ENCODE data around the gene CNOT4. TPM values are rescaled to one million over a fixed set of nuclear protein-coding genes. Genes with fewer than 3 reads are reported as not detected.
"Not testable (repeated sequence)": the region's sequence is repeated elsewhere in the genome, so short reads cannot be mapped to it uniquely, and the experiment has no call there.

CNOT4 gene
- polyA plus RNA-seq, 1 donor, result 22.0 TPM

DNA sequence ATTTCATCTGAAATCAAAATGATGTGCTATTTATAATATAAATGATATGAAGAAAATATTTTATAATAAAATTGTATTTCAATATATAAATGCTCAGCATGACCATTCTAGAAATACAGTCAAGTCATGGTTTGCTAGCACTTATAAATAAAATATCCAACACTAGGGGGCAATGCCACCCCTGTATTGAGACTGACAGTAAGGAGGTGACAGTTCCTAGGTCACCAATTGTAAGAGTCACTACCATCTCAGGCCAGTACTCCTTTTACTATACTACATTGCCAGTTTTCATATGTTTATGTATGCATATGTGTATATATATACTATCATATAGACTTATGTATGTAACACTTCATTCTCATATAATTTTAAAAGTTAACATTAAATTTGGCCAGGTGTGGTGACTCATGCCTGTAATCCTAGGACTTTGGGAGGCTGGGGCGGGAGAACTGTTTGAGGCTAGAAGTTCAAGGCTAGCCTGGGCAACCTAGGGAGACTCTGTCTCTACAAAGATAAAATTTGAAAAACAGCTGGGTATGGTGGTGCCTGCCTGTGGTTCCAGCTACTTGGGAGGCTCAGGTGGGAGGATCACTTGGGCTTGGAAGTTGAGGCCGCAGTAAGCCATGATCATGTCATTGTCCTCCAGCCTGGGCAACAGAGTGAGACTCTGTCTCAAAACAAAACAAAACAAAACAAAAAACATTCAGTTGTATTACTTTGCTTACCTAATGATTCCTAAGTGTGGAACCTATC, 2.4 kb upstream of the CNOT4 start:
- no peak for DNase-seq (ENCODE audit: low read depth)

DNA sequence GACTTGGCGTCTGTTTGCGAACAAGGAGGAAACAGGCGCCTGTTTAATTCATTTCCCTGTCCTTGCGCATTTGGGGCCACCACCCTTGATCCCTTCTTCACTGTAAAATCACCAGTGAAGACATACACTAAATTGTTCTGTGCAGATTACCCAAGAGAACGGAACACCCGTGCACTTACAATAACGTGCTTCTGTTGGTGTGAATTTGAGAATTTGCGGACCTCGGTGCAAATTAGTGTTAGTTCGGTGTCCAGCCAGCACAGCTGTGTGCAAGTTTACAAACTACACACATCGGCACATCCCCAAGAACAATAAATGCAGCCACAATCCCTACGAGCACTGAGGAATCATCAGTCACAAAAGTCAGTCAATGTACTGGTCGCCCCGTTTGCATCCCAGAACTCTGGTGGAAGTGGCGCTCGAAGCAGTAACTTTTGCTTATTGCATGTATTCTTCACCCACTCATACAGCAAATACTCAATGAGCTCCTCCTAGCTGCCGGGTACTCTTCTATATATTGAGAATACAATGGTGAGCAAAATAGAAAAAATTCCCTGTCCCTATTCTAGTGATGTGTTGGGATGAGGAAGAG, 786 bp upstream of the CNOT4 start:
- DNase-seq (ENCODE audit: low read depth), result no peak

DNA sequence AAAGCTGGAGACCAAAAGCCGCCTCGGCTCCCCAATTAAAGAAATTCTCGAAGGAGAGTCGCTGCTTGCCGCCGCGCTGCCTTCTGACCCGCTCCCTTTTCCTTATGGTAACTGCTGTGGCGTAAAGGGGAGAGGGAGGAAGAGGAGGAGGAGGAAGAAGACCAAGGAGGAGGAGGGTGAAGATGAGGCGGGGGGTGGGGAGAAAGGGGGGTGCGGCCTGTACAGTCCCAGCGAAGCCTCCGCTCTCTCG, 388 bp downstream of the CNOT4 start:
- no peak for DNase-seq (ENCODE audit: low read depth)

DNA sequence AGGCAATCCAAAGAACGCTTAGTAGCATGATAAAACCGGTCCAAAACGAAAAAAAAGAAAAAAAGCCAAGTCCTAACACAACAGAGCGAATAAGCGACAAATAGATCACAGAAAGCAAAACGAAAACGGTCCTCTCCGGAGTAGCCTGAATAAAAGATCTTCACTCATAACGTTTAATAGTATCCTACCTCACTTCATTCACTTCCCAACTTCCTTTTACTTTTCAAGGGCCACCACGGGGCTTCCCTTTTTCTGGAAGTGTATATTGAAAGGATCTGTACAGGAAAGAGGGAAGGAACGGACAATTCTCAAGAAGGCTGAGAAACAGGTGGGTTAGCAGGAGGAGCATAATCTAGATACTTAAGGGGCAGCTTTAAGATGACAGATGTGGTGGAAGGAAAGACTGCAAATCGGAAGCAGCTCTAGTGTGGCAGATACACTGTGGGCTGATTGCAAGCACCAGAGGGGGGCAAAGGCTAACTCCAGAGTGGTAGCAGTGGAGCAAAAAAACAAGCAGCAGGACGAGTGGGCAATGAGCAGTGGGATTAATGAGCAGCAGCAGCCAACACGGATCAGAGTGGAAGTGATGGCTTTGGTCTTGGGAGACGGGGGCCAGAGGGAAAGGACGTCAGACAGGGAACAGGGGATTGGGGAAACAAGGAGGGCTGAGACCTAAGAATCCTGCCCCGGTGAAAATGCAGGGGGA, 866 bp downstream of the CNOT4 start:
- no peak for DNase-seq (ENCODE audit: low read depth)

DNA sequence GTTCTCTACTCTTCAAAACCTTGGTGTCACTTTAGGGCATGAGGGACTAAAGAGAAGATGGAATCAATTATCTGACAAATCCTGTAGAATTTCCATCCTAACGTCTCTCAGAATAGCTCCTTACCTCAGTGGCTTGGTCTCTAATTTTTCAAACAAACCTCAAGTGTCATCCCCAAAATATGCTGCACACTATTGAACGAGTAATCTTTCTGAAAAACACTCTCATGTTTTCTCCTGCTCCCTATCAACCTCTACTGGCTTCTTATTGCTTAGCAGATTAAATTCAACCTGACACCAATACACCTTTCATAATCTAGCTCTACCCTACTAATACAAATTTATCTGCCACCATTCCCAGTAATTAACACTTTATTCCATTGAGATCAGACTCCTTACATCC, 8.5 kb downstream of the CNOT4 start:
- DNase-seq (ENCODE audit: low read depth), result no peak

DNA sequence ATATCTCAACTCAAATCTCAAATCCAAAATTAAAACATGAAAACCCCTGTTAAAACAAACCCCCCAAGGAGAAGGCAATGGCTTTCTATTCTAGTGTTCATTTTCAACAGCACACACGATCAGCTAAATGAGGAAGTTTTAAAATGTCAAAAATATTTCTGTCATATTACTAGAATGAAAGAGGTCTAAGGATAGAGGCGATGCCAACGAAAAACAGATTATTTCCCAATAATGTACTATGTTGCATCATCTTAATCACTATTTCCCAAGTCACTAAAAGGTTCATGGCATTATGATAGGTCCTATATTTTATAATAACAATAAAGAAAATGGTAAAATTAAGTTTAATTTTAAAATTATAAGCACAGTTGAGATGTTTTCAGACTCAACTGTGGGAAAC, 10.1 kb downstream of the CNOT4 start:
- DNase-seq (ENCODE audit: low read depth), result no peak

DNA sequence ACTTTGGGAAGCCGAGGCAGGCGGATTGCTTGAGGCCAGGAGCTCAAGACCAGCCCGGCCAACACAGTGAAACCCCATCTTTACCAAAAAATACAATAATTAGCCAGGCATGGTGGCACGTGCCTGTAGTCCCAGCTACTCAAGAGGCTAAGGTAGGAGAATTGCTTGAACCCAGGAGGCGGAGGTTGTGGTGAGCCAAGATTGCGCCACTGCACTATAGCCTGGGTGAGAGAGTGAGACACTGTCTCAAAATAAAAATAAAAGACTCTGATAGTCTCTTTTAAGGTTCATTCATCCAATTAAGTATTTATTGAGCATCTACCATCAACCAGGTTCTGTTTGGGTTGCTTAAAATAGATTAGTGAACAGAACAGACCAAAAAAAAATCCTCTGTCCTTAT, 12.7 kb downstream of the CNOT4 start:
- DNase-seq (ENCODE audit: low read depth), result not testable (repeated sequence)

DNA sequence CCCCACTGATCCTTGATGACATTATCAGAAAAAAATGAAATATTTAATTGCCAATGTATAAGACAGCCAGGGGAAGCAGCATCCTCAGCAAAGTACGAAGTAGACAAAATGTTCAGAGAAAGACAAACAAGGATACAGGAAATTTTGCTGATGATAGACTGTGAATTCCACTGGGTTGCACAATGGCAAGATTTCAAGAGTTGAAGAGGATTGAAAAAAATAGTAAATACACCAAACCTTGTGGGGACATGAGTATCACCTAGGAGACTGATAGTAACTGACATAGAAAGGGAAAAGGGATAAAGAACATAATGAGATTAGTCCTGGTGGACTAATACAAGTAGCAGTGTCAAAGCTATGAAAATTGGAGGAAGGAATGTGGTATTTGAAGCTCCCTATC, 16.5 kb downstream of the CNOT4 start:
- no peak for DNase-seq (ENCODE audit: low read depth)

DNA sequence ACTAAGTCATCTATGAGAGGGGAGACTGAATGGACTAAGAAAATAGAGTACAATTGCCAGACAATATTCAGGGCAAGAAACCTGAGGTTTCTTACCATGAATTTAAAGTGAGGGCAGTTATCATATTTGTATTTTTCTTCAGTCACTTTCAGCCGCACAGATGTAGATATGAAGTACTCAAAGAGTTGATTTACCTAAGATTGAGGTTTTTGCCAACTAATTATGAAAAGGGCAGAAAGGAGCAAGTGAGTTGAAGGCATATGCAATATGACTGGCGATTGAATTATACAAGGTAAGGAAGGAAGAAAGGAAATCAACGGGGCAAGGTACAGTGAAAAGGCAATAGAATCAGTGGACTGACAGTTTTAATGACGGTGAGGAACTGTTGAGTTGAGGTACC, 17.8 kb downstream of the CNOT4 start:
- no peak for DNase-seq (ENCODE audit: low read depth)

DNA sequence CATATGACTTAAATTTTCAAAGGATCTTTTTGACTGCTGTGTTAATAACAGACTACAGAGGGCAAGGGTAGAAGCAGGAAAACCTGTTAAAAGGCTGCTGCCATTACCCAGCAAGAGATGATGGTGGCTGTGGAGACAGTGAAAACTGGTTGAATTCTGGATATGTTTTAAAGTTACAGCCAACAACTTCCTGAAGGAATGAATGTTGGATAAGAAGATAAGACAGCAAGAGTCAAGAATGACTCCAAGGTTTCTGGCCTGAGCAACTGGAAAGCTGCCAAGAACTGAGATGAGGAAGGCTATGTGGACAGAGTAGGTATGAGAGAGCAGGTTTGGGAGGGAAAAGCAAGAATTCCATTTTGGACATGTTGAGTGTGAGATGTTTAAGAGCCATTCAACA, 19.1 kb downstream of the CNOT4 start:
- no peak for DNase-seq (ENCODE audit: low read depth)

DNA sequence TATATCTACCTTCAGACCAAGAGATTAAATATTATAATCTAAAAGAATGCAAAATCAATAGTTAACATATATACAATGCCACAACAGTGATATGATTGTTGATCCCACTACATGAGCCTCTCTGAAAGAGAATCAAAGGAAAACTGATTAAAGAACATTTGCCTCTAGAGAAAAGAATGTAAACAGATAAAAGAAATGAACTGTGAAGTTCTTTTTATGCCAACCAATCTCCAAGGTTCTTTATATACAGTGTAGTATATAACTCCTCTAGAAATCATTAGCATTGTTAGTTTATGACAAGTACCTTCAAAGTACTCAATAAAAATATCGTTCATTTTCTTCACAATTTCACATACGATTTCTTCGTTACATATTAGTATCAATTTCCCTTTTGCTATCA, 20.1 kb downstream of the CNOT4 start:
- no peak for DNase-seq (ENCODE audit: low read depth)

DNA sequence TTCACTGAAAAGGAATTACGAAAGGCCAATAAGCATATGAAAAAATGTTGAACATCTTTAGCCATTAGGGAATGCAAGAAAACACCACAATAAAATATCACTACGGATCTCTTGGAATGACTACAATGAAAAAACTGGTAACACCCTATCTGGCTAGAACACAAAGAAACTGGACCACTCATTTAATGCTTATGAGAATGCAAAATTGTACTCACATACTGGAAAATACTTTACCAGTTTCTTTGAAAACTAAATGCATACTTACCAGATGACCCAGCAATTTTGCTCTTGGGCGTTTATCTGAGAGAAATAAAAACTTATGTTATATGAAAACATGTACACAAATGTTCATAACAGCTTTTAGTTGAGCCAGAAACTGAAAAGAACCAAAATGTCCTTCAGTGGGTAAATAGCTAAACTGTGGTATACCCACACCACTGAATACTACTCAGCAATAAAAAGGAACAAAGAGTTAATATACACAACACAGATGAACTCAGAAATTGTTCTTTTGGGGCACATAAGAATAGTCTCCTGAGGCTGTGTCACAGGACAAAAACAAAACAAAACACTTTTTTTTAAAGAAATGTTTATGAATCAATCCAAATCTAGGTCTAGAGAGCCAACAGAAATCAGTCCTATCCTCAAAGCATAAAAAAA, 23.5 kb downstream of the CNOT4 start:
- no peak for DNase-seq (ENCODE audit: low read depth)

DNA sequence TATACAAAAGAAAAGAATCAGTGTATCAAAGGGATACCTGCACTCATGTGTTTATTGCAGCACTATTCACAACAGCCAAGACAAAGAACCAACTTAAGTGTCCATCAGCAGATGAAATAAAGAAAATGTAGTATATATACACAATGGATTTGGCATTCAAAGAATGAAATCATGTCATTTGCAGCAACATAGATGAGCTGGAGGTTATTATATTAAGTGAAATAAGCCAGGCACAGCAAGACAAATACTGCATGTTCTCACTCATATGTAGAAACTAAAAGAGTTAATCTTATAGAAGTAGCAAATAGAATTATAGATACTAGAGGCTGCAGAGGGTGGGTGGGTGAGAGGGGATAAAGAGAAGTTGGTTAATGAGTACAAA, 28.3 kb downstream of the CNOT4 start:
- DNase-seq (ENCODE audit: low read depth), result no peak

DNA sequence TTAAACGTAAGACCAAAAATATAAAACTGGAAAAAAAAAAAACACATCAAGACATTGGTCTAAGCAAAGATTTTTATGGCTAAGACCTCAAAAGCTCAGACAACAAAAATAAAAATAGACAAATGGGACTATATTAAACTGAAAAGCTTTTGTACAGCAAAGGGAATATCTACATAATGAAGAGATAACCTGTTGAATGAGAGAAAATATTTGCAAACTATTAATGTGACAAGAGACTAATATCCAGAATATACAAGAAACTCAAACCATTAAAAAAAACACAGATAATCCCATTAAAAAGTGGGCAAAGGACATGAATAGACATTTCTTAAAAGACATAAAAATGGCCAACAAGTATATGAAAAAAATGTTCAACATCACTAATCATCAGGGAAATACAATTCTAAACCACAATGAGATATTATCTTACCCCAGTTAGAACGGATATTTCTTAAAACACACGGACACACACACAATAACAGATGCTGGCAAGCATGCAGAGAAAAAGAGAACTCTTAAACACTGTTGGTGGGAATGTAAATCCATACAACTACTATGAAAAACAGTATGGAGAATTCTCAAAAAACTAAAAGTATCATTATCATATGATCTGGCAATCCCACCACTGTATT, 28.8 kb downstream of the CNOT4 start:
- no peak for DNase-seq (ENCODE audit: low read depth)

DNA sequence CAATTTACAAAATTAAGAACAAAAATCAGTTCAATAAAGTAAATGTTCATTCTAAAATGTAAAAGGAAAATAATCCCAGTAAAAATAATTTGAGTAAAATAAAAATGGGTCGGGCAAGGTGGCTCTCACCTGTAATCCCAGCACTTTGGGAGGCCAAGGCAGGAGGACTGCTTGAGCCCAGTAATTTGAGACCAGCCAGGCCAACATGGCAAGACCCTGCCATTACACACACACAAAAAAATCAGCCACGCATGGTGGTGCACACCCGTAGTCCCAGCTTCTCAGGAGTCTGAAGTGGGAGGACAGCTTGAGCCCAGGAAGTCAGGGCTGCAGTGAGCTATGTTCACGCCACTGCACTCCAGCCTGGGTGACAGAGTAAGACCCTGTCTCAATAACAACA, 34.4 kb downstream of the CNOT4 start:
- DNase-seq (ENCODE audit: low read depth), result no peak

DNA sequence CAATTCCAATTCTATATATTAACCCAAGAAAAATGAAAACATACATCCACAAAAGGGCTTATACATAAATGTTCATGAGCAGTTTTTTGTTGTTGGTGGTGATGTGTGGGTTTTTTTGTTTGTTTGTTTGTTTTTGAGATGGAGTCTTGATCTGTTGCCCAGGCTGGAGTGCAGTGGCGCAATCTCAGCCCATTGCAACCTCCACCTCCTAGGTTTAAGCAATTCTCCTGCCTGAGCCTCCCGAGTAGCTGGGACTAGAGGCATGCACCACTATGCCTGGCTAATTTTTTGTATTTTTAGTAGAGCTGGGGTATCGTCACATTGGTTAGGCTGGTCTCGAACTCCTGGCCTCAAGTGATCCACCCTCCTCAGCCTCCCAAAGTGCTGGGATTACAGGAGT, 40.2 kb downstream of the CNOT4 start:
- DNase-seq (ENCODE audit: low read depth), result not testable (repeated sequence)

DNA sequence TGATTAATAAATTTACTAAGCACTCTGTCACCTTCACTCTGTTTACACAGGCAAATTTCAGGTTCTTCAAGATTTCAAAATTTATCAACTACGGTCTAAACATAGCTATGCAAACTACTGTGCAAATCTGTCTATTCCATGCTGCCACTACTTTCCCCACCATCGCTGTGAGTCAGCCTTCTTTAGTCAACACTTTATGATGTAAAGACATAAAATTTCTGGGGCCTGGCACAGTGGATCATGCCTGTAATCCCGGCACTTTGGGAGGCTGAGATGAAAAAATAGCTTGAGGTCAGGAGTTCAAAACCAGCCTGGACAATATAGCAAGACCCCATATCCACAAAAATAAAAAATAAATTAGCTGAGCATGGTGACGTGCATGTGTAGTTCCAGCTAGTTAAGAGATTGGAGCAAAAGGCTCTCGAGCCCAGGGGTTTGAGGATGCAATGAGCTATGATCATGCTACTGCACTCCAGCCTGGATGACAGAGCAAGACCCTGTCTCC, 42.6 kb downstream of the CNOT4 start:
- no peak for DNase-seq (ENCODE audit: low read depth)

DNA sequence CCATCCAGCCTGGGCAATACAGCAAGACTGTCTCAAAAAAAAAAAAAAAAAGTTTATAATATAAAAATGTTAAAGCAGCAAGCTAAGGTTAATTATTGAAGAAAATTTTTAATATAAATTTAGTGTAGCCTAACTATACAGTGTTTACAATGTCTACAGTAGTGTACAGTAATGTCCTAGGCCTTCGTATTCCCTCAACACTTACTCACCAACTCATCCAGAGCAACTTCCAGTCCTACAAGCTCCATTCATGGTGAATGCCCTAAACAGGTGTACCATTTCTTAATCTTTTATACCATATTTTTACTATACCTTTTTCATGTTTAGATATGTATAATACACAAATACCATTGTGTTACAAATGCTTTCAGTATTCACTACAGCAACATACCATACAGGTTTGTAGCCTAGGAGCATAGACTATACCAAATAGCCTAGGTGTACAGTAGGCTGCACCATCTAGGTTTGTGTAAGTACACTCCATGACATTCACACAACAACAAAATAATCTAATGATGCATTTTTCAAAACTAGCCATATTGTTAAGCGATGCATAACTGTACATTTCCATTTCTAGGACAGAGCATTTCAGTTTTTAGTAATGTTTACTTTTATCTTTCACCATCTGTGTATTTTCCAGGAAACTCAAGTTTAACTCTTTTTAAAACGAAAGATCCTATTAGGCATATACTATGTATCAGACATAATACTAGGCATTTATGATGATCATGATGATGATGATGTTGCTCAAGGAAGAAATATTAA, 43.3 kb downstream of the CNOT4 start:
- no peak for DNase-seq (ENCODE audit: low read depth)

DNA sequence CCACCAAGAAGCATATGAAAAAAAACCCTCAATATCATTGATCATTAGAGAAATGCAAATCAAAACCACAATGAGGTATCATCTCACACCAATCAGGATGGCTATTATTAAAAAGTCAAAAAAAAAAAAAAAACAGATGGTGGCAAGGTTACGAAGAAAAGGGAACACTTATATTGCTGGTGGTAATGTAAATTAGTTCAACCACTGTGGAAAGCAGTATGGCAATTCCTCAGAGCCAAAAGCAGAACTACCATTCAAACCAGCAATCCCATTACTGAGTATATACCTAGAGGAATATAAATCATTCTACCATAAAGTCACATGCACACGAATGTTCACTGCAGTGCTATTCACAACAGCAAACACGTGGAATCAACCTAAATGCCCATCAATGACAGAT, 46.0 kb downstream of the CNOT4 start:
- no peak for DNase-seq (ENCODE audit: low read depth)

DNA sequence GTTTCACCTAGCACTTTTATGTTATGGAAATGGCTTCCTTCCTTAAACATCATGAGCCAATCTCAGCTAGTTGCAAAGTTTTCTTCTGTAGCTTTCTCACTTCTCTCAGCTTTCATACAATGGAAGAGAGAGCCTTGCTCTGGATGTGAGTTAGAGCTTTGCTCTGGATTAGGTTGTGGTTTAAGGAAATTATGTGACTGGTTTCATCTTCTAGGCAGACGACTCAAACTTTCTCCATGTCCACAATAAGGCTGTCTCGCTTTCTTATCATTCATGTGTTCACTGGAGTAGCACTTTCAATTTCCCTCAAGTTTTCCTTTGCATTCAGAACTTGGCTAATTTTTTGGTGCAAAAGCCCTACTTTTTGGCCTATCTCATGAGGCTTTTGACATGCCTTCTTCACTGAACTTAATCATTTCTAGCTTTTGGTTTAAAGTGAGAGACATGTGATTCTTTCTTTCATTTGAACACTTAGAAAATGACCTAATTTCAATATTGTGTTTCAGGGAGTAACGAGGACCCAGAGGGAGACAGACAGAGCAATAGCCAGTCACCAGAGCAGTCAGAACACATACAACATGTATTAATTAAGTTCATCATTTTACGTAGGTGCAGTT, 49.8 kb downstream of the CNOT4 start:
- DNase-seq (ENCODE audit: low read depth), result no peak

DNA sequence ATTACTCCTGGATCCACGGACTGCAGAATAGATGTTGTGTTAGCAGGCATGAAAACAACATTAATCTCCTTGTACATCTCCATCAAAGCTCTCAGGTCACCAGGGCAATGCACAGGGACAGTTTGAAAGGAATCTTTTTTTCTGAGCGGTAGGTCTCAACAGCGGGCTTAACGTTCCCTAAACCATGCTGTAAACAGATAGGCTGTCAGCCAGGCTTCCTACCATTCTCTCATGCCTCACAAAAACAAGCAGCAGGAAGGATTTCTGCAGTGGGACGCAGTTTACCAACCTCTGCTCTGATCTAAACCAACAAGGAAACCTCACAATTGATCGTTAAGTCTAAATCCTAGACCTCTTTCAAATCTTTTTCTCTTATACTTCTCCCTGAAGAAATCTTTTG, 50.8 kb downstream of the CNOT4 start:
- DNase-seq (ENCODE audit: low read depth), result no peak
